ENCODE data around the gene AAMP.
"Not testable (repeated sequence)": the region's sequence is repeated elsewhere in the genome, so short reads cannot be mapped to it uniquely, and the experiment has no call there.

The AAMP gene, protein sequence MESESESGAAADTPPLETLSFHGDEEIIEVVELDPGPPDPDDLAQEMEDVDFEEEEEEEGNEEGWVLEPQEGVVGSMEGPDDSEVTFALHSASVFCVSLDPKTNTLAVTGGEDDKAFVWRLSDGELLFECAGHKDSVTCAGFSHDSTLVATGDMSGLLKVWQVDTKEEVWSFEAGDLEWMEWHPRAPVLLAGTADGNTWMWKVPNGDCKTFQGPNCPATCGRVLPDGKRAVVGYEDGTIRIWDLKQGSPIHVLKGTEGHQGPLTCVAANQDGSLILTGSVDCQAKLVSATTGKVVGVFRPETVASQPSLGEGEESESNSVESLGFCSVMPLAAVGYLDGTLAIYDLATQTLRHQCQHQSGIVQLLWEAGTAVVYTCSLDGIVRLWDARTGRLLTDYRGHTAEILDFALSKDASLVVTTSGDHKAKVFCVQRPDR

DNA sequence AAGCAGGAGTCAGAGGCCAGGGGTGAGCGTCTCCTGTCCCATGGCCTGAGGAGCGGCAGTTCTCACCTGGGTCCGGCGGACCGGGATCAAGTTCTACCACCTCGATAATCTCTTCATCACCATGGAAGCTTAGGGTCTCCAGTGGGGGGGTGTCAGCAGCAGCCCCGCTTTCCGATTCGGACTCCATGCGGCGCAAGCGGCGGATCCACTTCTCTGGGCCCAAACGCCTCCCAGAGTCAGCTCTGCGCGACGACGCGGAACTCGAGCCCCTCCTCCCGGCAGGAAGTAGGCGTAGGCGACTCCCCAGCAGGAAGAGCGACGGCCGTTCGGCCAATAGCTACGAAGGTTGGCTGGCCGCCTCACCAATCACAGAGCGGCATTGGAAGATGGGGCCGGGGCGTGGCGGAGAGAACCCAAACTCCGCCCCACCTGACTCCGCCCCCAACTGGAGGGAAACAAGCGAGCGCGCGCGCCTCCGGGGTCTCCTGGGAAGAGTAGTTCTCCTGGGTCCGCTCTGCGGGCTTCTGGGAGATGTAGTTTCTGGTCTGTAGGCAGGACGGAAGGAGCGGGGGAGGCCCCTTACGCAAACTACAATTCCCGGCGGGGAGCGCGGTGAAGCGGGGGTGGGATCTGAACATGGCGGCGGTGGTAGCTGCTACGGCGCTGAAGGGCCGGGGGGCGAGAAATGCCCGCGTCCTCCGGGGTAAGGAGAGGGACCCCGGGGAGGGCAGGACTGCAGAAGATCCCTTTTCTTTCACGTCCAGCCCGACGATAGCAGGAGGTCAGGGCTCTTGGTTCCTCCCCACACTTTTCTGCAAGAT is at the start of gene AAMP, which contains the start of gene PNKD:
AAMP (minus strand) TSS at position 238 of the 821 bp plus-strand sequence; CDS start at position 187, 51 bp downstream.
PNKD (plus strand) TSS at position 620 of the 821 bp plus-strand sequence; CDS start at position 637, 17 bp downstream.
- Histone ChIP-seq H3K27ac (ENCODE audit: low read length) (peak within 1 kb of the TSS; percentile 82), H3K9me3 (ENCODE audit: control insufficient read depth in 1 of 2, low read length in 2 of 2) (no peaks in the 10 kb centered on the region), H3K4me3 (ENCODE audit: low read depth in 1 of 2, low read length in 2 of 2) (peak within 1 kb of the TSS; percentile 95 to 96), H3K27me3 (ENCODE audit: low read depth, low read length) (no peaks in the 10 kb centered on the region), H3K4me1 (ENCODE audit: control insufficient read depth in 1 of 2, insufficient read depth in 2 of 2, low read length in 2 of 2) (peaks cover 16 to 40% of the 10 kb centered on the region in 2 donors), H3K36me3 (ENCODE audit: control insufficient read depth in 1 of 2, insufficient read depth in 2 of 2, low read length in 2 of 2) (peaks cover 40 to 41% of the 10 kb centered on the region in 2 donors)

DNA sequence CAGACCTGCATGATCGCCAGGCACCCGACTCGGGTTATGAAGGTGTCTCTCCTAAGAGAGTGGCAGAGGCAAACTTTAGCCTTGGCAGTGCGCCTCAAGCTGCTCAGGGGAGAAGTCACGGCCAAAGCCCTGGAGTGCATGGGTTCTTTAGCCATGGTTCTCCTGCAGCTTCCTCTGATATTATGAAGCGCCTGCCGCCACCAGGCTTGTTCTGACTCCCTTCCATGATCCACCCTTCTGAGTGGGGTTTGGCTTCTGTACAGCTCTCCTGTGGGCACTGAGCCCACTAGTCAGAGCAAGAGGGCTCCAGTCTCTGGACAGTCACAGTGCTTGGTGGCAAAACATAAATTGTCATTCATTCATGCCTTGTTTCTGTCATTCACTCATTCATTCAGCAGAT is 48.3 kb upstream of the AAMP start:
- Histone ChIP-seq H3K4me1 (ENCODE audit: control insufficient read depth in 1 of 2, insufficient read depth in 2 of 2, low read length in 2 of 2) (peaks cover 4 to 7% of the 10 kb centered on the region in 2 donors), H3K4me3 (ENCODE audit: low read depth in 1 of 2, low read length in 2 of 2) (no peak overlapping the region), H3K36me3 (ENCODE audit: control insufficient read depth in 1 of 2, insufficient read depth in 2 of 2, low read length in 2 of 2) (no peaks in the 10 kb centered on the region), H3K27me3 (ENCODE audit: low read depth, low read length) (no peaks in the 10 kb centered on the region), H3K27ac (ENCODE audit: low read length) (no peak overlapping the region), H3K9me3 (ENCODE audit: control insufficient read depth in 1 of 2, low read length in 2 of 2) (no peaks in the 10 kb centered on the region)

DNA sequence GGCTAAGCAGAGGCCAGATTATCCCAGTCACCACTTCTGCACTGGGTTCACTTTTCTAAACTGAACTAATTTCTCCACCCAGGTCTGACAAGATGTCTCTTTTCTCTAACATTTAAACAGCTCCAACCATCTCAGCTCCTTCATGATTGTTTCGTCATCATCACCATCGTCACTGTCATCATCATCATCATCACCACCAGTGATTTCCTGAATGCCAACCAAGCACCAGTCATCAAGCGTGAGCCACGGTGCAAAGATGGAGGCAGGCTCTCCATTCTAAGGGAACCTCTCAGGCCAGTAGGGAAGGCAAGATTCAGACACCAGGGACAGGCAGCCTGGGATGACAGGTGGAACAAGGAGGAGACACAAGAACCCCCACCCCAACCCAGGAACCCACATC is 47.9 kb upstream of the AAMP start:
- Histone ChIP-seq H3K36me3 (ENCODE audit: control insufficient read depth in 1 of 2, insufficient read depth in 2 of 2, low read length in 2 of 2) (no peaks in the 10 kb centered on the region), H3K27me3 (ENCODE audit: low read depth, low read length) (no peaks in the 10 kb centered on the region), H3K4me1 (ENCODE audit: control insufficient read depth in 1 of 2, insufficient read depth in 2 of 2, low read length in 2 of 2) (peaks cover 4 to 7% of the 10 kb centered on the region in 2 donors), H3K9me3 (ENCODE audit: control insufficient read depth in 1 of 2, low read length in 2 of 2) (no peaks in the 10 kb centered on the region), H3K4me3 (ENCODE audit: low read depth in 1 of 2, low read length in 2 of 2) (no peak overlapping the region), H3K27ac (ENCODE audit: low read length) (no peak overlapping the region)

DNA sequence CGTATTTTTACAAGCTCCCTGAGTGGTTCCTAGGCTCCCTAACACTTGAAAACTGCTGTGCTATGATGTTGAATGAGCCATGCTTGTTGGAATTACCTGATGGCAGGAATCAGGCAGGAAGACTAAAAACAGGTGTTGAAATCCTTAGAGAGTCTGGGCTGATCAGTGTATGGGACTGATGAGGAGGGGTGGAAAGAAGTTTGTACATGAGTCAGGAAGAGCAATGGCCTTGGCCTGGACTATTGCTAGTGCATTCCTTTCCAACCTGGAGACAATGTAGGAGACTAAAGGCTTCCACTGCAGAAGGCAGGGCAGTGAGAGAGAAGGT is 47.3 kb upstream of the AAMP start:
- H3K9me3 ChIP-seq (ENCODE audit: control insufficient read depth in 1 of 2, low read length in 2 of 2), result no peaks in the 10 kb centered on the region
- peaks cover under 1 to 3% of the 10 kb centered on the region in 2 donors for H3K4me1 ChIP-seq (ENCODE audit: control insufficient read depth in 1 of 2, insufficient read depth in 2 of 2, low read length in 2 of 2)
- H3K36me3 ChIP-seq (ENCODE audit: control insufficient read depth in 1 of 2, insufficient read depth in 2 of 2, low read length in 2 of 2), result no peaks in the 10 kb centered on the region
- no peaks in the 10 kb centered on the region for H3K27me3 ChIP-seq (ENCODE audit: low read depth, low read length)
- no peak overlapping the region for H3K4me3 ChIP-seq (ENCODE audit: low read depth in 1 of 2, low read length in 2 of 2)
- no peak overlapping the region for H3K27ac ChIP-seq (ENCODE audit: low read length)

DNA sequence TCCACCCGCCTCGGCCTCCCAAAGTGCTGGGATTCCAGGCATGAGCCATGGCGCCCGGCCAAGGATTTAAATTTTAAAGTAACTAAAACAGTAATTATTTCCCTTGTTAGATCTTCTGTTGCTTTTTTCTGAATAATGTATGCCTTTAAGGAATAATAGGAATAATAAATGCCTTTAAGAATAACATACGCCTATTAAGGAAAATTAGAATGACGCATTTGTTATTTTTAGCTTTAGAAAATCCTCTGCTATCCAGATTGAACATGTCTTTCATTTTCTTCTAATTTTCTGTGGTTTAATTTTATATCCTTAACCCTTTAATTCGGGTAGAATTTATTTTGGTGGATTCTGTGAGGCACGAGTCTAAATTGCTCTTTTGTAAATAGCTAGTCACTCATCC is 45.5 kb upstream of the AAMP start:
- no peak overlapping the region for H3K4me3 ChIP-seq (ENCODE audit: low read depth in 1 of 2, low read length in 2 of 2)
- no peaks in the 10 kb centered on the region for H3K36me3 ChIP-seq (ENCODE audit: control insufficient read depth in 1 of 2, insufficient read depth in 2 of 2, low read length in 2 of 2)
- H3K9me3 ChIP-seq (ENCODE audit: control insufficient read depth in 1 of 2, low read length in 2 of 2), result no peaks in the 10 kb centered on the region
- no peaks in the 10 kb centered on the region for H3K4me1 ChIP-seq (ENCODE audit: control insufficient read depth in 1 of 2, insufficient read depth in 2 of 2, low read length in 2 of 2)
- H3K27me3 ChIP-seq (ENCODE audit: low read depth, low read length), result no peaks in the 10 kb centered on the region
- H3K27ac ChIP-seq (ENCODE audit: low read length), result no peak overlapping the region

DNA sequence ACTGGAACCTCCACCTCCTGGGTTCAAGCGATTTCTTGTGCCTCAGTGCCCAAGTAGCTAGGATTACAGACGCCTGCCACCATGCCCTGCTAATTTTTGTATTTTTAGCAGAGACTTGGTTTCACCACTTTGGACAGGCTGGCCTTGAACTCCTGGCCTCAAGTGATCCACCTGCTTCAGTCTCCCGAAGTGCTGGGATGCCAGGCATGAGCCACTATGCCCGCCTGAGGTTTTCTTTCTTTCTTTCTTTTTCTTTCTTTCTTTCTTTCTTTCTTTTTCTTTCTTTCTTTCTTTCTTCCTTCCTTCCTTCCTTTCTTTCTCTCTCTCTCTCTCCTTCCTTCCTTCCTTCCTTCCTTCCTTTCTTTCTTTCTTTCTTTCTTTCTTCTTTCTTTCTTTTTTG is 44.8 kb upstream of the AAMP start:
- not testable (repeated sequence) for H3K9me3 ChIP-seq (ENCODE audit: control insufficient read depth in 1 of 2, low read length in 2 of 2); H3K27ac ChIP-seq (ENCODE audit: low read length); H3K36me3 ChIP-seq (ENCODE audit: control insufficient read depth in 1 of 2, insufficient read depth in 2 of 2, low read length in 2 of 2); H3K27me3 ChIP-seq (ENCODE audit: low read depth, low read length); H3K4me3 ChIP-seq (ENCODE audit: low read depth in 1 of 2, low read length in 2 of 2); H3K4me1 ChIP-seq (ENCODE audit: control insufficient read depth in 1 of 2, insufficient read depth in 2 of 2, low read length in 2 of 2)

DNA sequence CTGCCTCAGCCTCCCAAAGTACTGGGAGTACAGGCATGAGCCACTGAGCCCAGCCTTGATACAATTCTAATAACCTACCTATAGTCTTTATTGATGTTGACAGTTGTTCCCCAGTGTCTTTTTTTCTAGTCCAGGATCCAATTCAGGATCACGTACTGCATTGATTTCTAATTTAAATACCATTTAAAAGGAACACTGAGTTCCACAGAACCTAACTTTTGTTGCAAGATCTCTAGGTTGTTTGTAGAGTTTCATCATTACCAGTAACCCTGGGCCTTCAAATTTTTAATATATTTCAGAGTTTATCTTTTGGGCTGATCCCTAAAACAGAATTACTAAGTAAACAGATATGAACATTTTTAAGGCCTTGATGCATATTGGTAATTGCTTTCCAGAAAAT is 43.4 kb upstream of the AAMP start:
- no peaks in the 10 kb centered on the region for H3K4me1 ChIP-seq (ENCODE audit: control insufficient read depth in 1 of 2, insufficient read depth in 2 of 2, low read length in 2 of 2)
- H3K4me3 ChIP-seq (ENCODE audit: low read depth in 1 of 2, low read length in 2 of 2), result no peak overlapping the region
- H3K27me3 ChIP-seq (ENCODE audit: low read depth, low read length), result no peaks in the 10 kb centered on the region
- H3K36me3 ChIP-seq (ENCODE audit: control insufficient read depth in 1 of 2, insufficient read depth in 2 of 2, low read length in 2 of 2), result no peaks in the 10 kb centered on the region
- no peak overlapping the region for H3K27ac ChIP-seq (ENCODE audit: low read length)
- H3K9me3 ChIP-seq (ENCODE audit: control insufficient read depth in 1 of 2, low read length in 2 of 2), result no peaks in the 10 kb centered on the region

DNA sequence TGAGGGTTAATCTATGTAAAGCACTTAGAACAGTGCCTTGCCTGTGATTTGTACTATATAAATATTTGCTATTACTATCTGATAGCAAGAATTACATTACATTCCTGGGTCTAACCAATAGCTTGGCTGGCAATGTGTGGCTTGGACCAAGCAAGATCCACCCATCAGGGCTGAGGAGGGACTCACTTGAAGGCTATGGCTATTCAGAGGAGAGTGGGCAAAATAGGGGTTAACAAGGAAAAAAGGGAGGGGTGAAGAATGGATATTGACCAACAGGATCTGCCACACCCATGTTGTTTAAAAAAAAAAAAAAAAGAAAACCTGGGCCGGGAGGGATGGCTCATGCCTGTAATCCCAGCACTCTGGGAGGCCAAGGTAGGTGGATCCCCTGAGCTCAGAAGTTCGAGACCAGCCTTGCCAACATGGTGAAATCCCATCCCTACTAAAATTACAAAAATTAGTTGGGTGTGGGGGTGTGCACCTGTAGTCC is 42.4 kb upstream of the AAMP start:
- Histone ChIP-seq H3K36me3 (ENCODE audit: control insufficient read depth in 1 of 2, insufficient read depth in 2 of 2, low read length in 2 of 2) (no peaks in the 10 kb centered on the region), H3K4me1 (ENCODE audit: control insufficient read depth in 1 of 2, insufficient read depth in 2 of 2, low read length in 2 of 2) (no peaks in the 10 kb centered on the region), H3K4me3 (ENCODE audit: low read depth in 1 of 2, low read length in 2 of 2) (no peak overlapping the region), H3K27me3 (ENCODE audit: low read depth, low read length) (no peaks in the 10 kb centered on the region), H3K27ac (ENCODE audit: low read length) (no peak overlapping the region), H3K9me3 (ENCODE audit: control insufficient read depth in 1 of 2, low read length in 2 of 2) (no peaks in the 10 kb centered on the region)

DNA sequence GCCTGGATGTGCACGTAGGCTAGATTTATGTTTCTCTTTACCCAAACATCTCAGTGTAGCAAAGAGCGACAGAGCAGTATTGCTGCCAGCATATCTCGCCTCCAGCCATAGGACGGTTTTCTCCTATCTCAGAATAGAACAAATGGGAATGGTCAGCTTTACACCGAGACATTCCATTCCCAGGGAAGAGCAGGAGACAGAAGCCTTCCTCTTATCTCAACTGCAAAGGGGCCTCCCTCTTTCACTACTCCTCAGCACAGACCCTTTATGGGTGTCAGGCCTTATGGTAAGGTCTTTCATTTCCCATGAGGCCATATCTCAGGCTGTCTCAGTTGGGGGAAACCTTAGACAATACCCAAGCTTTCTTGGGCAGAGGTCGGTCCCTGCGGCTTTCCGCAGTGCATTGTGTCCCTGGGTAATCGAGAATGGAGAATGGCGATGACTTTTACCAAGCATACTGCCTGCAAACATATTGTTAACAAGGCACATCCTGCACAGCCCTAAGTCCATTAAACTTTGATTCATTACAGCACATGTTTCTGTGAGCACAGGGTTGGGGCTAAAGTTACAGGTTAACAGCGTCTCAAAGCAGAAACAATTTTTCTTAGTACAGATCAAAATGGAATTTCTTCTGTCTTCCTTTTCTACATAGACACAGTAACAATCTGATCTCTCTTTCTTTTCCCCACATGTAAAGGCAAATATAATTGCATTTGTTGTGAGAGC is 41.8 kb upstream of the AAMP start:
- H3K4me1 ChIP-seq (ENCODE audit: control insufficient read depth in 1 of 2, insufficient read depth in 2 of 2, low read length in 2 of 2); H3K4me3 ChIP-seq (ENCODE audit: low read depth in 1 of 2, low read length in 2 of 2); H3K27ac ChIP-seq (ENCODE audit: low read length); H3K36me3 ChIP-seq (ENCODE audit: control insufficient read depth in 1 of 2, insufficient read depth in 2 of 2, low read length in 2 of 2); H3K27me3 ChIP-seq (ENCODE audit: low read depth, low read length); H3K9me3 ChIP-seq (ENCODE audit: control insufficient read depth in 1 of 2, low read length in 2 of 2): not testable (repeated sequence)

DNA sequence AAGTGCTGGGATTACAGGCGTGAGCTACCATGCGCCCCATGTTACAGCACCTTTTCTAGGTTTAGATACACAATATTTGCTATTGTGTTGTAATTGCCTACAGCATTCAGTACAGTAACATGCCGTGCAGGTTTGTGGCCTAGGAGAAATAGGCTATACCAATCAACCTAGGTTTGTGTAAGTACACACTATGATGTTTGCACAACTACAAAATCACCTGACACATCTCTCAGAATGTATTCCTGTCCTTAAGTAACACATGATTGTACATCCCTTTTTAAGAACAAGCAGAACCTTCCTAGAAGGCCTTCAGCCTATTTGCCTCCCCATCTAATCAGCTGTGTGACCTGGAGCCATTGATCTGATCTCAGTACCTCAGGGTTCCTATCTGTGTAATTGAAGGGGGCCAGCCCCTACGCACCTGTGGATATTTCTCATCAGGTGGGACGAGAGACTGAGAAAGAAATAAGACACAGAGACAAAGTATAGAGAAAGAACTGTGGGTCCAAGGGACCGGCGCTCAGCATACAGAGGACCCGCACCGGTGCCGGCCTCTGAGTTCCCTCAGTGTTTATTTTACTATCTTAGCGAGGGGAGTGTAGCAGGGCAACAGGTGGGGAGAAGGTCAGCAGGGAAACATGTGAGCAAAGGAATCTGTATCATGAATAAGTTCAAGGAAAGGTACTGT is 41.1 kb upstream of the AAMP start:
- Histone ChIP-seq H3K9me3 (ENCODE audit: control insufficient read depth in 1 of 2, low read length in 2 of 2) (no peaks in the 10 kb centered on the region), H3K4me1 (ENCODE audit: control insufficient read depth in 1 of 2, insufficient read depth in 2 of 2, low read length in 2 of 2) (no peaks in the 10 kb centered on the region), H3K27me3 (ENCODE audit: low read depth, low read length) (no peaks in the 10 kb centered on the region), H3K36me3 (ENCODE audit: control insufficient read depth in 1 of 2, insufficient read depth in 2 of 2, low read length in 2 of 2) (no peaks in the 10 kb centered on the region), H3K4me3 (ENCODE audit: low read depth in 1 of 2, low read length in 2 of 2) (no peak overlapping the region), H3K27ac (ENCODE audit: low read length) (no peak overlapping the region)

Data from muscle layer of duodenum (tissue), 2 donors.